GM12874 (cell line): ENCODE data around the gene WNT11.

Experiments used
- TF ChIP-seq, protein P1 (sequence below): IDR thresholded peaks from 2 replicates; pipeline ENCODE4 v1.5.1; 2011; ENCODE audit warnings: low read depth, mild to moderate bottlenecking, control low read depth, low read length, moderate library complexity; ENCODE audit not compliant: insufficient read depth

The WNT11 gene

DNA sequence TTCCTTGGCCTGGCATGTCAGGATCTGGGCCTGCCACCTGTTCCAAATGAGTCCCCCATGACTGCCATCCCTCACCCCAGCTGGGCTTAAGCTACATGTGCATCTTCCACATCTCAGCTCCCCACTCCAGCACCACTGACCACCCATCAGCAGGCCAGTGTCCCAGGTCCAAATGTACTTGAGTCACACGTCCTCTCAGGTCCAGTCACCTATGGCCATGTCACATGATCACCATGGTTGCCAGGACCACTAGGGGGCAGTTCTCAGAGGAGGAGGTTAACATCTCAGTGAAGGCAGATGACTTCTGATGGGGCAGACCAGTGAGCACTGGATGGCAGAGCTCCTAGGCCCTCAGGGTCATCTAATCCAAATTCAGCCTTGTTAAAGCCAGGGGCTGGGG lies 41.9 kb upstream of the WNT11 start:
- TF ChIP-seq, protein P1, sequence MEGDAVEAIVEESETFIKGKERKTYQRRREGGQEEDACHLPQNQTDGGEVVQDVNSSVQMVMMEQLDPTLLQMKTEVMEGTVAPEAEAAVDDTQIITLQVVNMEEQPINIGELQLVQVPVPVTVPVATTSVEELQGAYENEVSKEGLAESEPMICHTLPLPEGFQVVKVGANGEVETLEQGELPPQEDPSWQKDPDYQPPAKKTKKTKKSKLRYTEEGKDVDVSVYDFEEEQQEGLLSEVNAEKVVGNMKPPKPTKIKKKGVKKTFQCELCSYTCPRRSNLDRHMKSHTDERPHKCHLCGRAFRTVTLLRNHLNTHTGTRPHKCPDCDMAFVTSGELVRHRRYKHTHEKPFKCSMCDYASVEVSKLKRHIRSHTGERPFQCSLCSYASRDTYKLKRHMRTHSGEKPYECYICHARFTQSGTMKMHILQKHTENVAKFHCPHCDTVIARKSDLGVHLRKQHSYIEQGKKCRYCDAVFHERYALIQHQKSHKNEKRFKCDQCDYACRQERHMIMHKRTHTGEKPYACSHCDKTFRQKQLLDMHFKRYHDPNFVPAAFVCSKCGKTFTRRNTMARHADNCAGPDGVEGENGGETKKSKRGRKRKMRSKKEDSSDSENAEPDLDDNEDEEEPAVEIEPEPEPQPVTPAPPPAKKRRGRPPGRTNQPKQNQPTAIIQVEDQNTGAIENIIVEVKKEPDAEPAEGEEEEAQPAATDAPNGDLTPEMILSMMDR: no peak; the same call in 1 of the 2 replicates

DNA sequence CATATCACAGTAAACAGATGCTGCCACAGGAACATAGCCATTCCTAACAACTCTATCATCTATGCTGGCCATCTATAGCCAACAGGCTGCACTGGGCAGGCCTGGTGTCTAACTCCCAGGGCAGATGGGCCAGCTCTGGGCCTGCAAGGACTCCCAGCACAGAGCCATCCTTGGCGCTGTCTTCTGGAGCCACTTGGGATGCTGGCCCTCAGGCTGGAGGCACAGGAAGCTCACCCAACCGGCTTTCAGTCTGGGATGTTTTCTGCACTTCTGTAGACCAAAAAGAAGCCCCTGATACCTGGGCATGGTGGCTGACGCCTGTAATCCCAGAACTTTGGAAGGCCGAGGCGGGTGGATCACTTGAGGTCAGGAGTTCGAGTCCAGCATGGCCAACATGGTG lies 40.8 kb upstream of the WNT11 start:
- TF ChIP-seq, protein P1: no peak

GRCh38 chr11:76246271-76246933 lies 40.1 kb upstream of the WNT11 start:
- TF ChIP-seq, protein P1: no peak

DNA sequence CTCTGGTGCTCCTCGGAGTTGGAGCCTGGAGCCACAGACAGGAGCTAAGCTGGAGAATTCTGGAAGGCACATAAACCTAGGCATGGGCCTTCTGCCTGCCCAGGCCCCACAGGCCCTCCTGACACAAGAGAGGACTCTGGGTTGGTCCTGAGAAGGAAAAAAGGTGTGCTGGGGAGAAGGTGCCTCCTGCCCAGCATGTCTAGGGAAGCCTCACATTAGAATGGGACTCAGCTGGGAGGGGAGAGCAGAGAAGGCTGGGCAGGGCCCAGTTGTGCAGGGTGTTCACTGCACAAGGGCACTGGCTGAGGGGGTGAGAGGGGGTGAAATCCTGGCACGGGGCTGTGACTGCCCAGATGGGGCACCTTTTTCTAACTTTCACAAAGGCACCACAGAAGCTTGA lies 39.4 kb upstream of the WNT11 start:
- TF ChIP-seq, protein P1: no peak

GRCh38 chr11:76244316-76244851 lies 38.1 kb upstream of the WNT11 start:
- TF ChIP-seq, protein P1: no peak

DNA sequence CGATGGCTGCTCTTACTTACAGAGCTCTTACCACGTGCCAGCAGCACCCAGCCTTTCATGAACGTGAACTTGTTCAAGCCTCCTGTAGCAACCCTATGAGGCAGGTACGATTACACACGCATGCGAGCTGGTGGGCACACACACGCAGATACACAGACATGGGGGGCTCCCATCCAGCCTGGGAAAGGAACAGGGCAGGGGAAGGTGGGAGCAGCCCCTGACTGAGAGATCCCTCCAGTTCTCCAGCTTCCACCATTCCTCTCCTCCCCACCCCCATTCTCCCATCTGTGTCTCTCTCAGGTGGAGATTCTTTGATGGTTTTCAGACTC lies 37.6 kb upstream of the WNT11 start:
- TF ChIP-seq, protein P1: no peak

GRCh38 chr11:76243193-76243956 lies 37.1 kb upstream of the WNT11 start:
- TF ChIP-seq, protein P1: no peak
